ENCODE data around the gene GRPEL1. TPM values are rescaled to one million over a fixed set of nuclear protein-coding genes. Genes with fewer than 3 reads are reported as not detected.

Gene GRPEL1
- total and polyA plus RNA-seq, 9 of the 15 experiments (the other 6 are each of a cell fraction or from before 2014, with no cell fraction given) = 43.4 to 192 (median 86.6) TPM

GRCh38 chr4:7078025-7078424, 10.2 kb upstream of the GRPEL1 start (continued):
- no peak for TF ChIP-seq ZNF384 (IDR thresholded peaks at IDR 0.05; ENCODE audit: low read depth, low read length)
- no peak for TF ChIP-seq ZNF224 (CRISPR knock-in tag; IDR thresholded peaks at IDR 0.05)
- no peak for TF ChIP-seq CCNT2 (IDR thresholded peaks at IDR 0.05; ENCODE audit: borderline replicate concordance, extremely low read depth, insufficient read length, low read depth, low read length)
- TF ChIP-seq PBX2 (CRISPR knock-in tag; IDR thresholded peaks at IDR 0.05; ENCODE audit: low read depth) = no peak
- no peak for TF ChIP-seq PBX2 (tag; conservative IDR thresholded peaks at IDR 0.05; ENCODE audit: low read depth)

- ChIA-PET CTCF (ENCODE audit: low intra/inter-chr PET ratio) (interaction anchor here (0.7 kb wide), 1 partner anchor 293 kb away, joined by 3 read pairs; no protein-coding TSS in a partner anchor), POLR2A (interaction anchor here (0.6 to 1.2 kb wide), 3 partner anchors 38 to 184 kb away, joined by 3 to 4 read pairs (median 3); no protein-coding TSS in a partner anchor)
- H3K27ac ChIP-seq (ENCODE audit: extremely low read depth, low read depth, low read length) = no peak overlapping the region
- in situ Hi-C loops (cut with MboI) = no loop called here
- no peak overlapping the region for H2AFZ ChIP-seq (ENCODE audit: low read depth, low read length)
- H3K4me3 ChIP-seq = no peak overlapping the region
- H3K9me3 ChIP-seq (replicated peaks; ENCODE audit: control insufficient read depth, insufficient read depth, low read depth, low read length) = peaks cover 4% of the 10 kb centered on the region
- peaks cover 7 to 26% of the 10 kb centered on the region in 2 experiments; a peak in 4 of 5 replicates for H3K4me1 ChIP-seq (replicated peaks in 1 of 2; ENCODE audit: control insufficient read depth in 2 of 2, insufficient read depth in 2 of 2, low read length in 2 of 2)
- no TSS peak for BruUV-seq (replicated peaks)
- no peaks in the 10 kb centered on the region for H3K36me3 ChIP-seq (ENCODE audit: control insufficient read depth, insufficient read depth, low read length)
- H3K27me3 ChIP-seq (ENCODE audit: control insufficient read depth in 2 of 2, insufficient read depth in 2 of 2, low read length in 2 of 2) = no peaks in the 10 kb centered on the region
- no peak overlapping the region for H3K4me2 ChIP-seq (ENCODE audit: insufficient read depth, low read length)
- TF ChIP-seq PRDM10 (IDR thresholded peaks at IDR 0.05; ENCODE audit: partially characterized antibody) = no peak
- no peak for TF ChIP-seq ZNF586 (CRISPR knock-in tag; conservative IDR thresholded peaks at IDR 0.05)
- TF ChIP-seq PCBP1 (IDR thresholded peaks at IDR 0.05; ENCODE audit: low read depth, low read length, poor library complexity, severe bottlenecking) = no peak
- no peak for TF ChIP-seq ZBTB17 (CRISPR knock-in tag; IDR thresholded peaks at IDR 0.05)
- TF ChIP-seq PML (IDR thresholded peaks at IDR 0.05; ENCODE audit: low read length) = no peak
- no peak for TF ChIP-seq TCF7 (IDR thresholded peaks at IDR 0.05; ENCODE audit: borderline replicate concordance)
- no peak for TF ChIP-seq MTA3 (IDR thresholded peaks at IDR 0.05; ENCODE audit: borderline replicate concordance)
- ATAC-seq = no peak
- 61% methylated on average over 12 of the region's 12 CpGs for WGBS (ENCODE audit: insufficient coverage, low coverage, missing lambda C conversion rate)
- no peak for DNase-seq (ENCODE audit: extremely low read depth in 1 of 4, low spot score in 3 of 4)
- no peaks in the 10 kb centered on the region for H3K79me2 ChIP-seq (ENCODE audit: control insufficient read depth, insufficient read depth, low read length)
- no peak for FAIRE-seq
- H4K20me1 ChIP-seq (replicated peaks; ENCODE audit: control insufficient read depth, insufficient read depth, low read length) = no peaks in the 10 kb centered on the region; the same call in none of the 2 replicates
- H3K9ac ChIP-seq (ENCODE audit: insufficient read depth in 1 of 2, low read depth in 2 of 2, low read length in 2 of 2) = peak overlapping the region in 1 of 2 experiments; percentile 14; a peak in 1 of 4 replicates
- intact Hi-C loops (cut with micrococcal nuclease) = no loop called here
- no peaks in the 10 kb centered on the region for H3K9me1 ChIP-seq (ENCODE audit: control insufficient read depth, insufficient read depth, low read length)
These were observed 9.5 kb upstream of the GRPEL1 start for GRCh38 chr4:7077371-7077770.

Data from K562 (cell line).